Measurements from ENCODE around the gene COA5. TPM values are rescaled to one million over a fixed set of nuclear protein-coding genes. Genes with fewer than 3 reads are reported as not detected.

COA5 gene
- total RNA-seq, 1 experiment from 2014 or later = 18.6 TPM

GRCh38 chr2:98556344-98557033, 51.8 kb downstream of the COA5 start:
- no peak for ATAC-seq
- ChIA-PET POLR2A (no interaction called here), CTCF (no interaction called here), RAD21 (ENCODE audit: low non-redundant PET in 1 of 2, low total read pairs in 2 of 2, uncharacterized antibody in 2 of 2, unreplicated experiment in 2 of 2) (no interaction called here)
- no peak overlapping the region for H3K27ac ChIP-seq (ENCODE audit: low read depth, low read length)
- peaks cover 0 to 6% of the 10 kb centered on the region in 2 experiments; a peak in 1 of 4 replicates for H3K4me1 ChIP-seq (ENCODE audit: control insufficient read depth in 1 of 2, insufficient read depth in 2 of 2, low read length in 2 of 2)
- no peak overlapping the region for H2AFZ ChIP-seq (ENCODE audit: low read depth, low read length, poor library complexity, severe bottlenecking)
- no peaks in the 10 kb centered on the region for H3K9me3 ChIP-seq (ENCODE audit: control insufficient read depth in 1 of 2, insufficient read depth in 1 of 2, low read depth in 1 of 2, low read length in 2 of 2)
- no peaks in the 10 kb centered on the region for H3K79me2 ChIP-seq (ENCODE audit: insufficient read depth, low read length)
- intact Hi-C loops (cut with micrococcal nuclease) = no loop called here
- no peak overlapping the region for H3K9ac ChIP-seq (ENCODE audit: low read length)
- no peaks in the 10 kb centered on the region for H4K20me1 ChIP-seq (ENCODE audit: insufficient read depth)
- TF ChIP-seq, protein P1, sequence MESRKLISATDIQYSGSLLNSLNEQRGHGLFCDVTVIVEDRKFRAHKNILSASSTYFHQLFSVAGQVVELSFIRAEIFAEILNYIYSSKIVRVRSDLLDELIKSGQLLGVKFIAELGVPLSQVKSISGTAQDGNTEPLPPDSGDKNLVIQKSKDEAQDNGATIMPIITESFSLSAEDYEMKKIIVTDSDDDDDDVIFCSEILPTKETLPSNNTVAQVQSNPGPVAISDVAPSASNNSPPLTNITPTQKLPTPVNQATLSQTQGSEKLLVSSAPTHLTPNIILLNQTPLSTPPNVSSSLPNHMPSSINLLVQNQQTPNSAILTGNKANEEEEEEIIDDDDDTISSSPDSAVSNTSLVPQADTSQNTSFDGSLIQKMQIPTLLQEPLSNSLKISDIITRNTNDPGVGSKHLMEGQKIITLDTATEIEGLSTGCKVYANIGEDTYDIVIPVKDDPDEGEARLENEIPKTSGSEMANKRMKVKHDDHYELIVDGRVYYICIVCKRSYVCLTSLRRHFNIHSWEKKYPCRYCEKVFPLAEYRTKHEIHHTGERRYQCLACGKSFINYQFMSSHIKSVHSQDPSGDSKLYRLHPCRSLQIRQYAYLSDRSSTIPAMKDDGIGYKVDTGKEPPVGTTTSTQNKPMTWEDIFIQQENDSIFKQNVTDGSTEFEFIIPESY (IDR thresholded peaks at IDR 0.05; ENCODE audit: extremely low read depth, insufficient replicate concordance, low read length) = no peak
- no peak for TF ChIP-seq RAD21 (IDR thresholded peaks at IDR 0.05; ENCODE audit: low read depth)
- no peak for DNase-seq (ENCODE audit: low read depth, low spot score)
- no peaks in the 10 kb centered on the region for H3K9me2 ChIP-seq (ENCODE audit: insufficient read depth)
- no peaks in the 10 kb centered on the region for H3K27me3 ChIP-seq (ENCODE audit: insufficient read depth, low read length)
- H3K4me2 ChIP-seq (ENCODE audit: low read length) = no peak overlapping the region
- no peak overlapping the region for H3K4me3 ChIP-seq (replicated peaks in 1 of 2; ENCODE audit: low read depth in 1 of 2, low read length in 2 of 2)
- peaks cover 4% of the 10 kb centered on the region in 2 experiments; a peak in 2 of 4 replicates for H3K36me3 ChIP-seq (ENCODE audit: control insufficient read depth in 1 of 2, insufficient read depth in 2 of 2, low read length in 2 of 2)
- no TSS peak for BruUV-seq (replicated peaks)

- H3K4me2 ChIP-seq (ENCODE audit: low read length) = no peak overlapping the region
- intact Hi-C loops (cut with micrococcal nuclease) = no loop called here
- BruUV-seq (replicated peaks) = no TSS peak
- RAD21 ChIA-PET (ENCODE audit: low non-redundant PET in 1 of 2, low total read pairs in 2 of 2, uncharacterized antibody in 2 of 2, unreplicated experiment in 2 of 2) = no interaction called here
- H4K20me1 ChIP-seq (ENCODE audit: insufficient read depth) = no peaks in the 10 kb centered on the region
- TF ChIP-seq CEBPB (IDR thresholded peaks at IDR 0.05; ENCODE audit: low read depth) (no peak), POLR2A (IDR thresholded peaks at IDR 0.05; ENCODE audit: borderline replicate concordance, extremely low read depth, insufficient read depth, insufficient read length) (no peak), POLR2AphosphoS5 (IDR thresholded peaks at IDR 0.05; ENCODE audit: low read depth, low read length) (no peak), YY1 (IDR thresholded peaks at IDR 0.05; ENCODE audit: extremely low read depth, insufficient replicate concordance, low read depth, low read length) (no peak), FOSL1 (IDR thresholded peaks at IDR 0.05; ENCODE audit: low read depth) (no peak), SRF (IDR thresholded peaks at IDR 0.05; ENCODE audit: low read depth) (no peak)
- TF ChIP-seq, protein P2, sequence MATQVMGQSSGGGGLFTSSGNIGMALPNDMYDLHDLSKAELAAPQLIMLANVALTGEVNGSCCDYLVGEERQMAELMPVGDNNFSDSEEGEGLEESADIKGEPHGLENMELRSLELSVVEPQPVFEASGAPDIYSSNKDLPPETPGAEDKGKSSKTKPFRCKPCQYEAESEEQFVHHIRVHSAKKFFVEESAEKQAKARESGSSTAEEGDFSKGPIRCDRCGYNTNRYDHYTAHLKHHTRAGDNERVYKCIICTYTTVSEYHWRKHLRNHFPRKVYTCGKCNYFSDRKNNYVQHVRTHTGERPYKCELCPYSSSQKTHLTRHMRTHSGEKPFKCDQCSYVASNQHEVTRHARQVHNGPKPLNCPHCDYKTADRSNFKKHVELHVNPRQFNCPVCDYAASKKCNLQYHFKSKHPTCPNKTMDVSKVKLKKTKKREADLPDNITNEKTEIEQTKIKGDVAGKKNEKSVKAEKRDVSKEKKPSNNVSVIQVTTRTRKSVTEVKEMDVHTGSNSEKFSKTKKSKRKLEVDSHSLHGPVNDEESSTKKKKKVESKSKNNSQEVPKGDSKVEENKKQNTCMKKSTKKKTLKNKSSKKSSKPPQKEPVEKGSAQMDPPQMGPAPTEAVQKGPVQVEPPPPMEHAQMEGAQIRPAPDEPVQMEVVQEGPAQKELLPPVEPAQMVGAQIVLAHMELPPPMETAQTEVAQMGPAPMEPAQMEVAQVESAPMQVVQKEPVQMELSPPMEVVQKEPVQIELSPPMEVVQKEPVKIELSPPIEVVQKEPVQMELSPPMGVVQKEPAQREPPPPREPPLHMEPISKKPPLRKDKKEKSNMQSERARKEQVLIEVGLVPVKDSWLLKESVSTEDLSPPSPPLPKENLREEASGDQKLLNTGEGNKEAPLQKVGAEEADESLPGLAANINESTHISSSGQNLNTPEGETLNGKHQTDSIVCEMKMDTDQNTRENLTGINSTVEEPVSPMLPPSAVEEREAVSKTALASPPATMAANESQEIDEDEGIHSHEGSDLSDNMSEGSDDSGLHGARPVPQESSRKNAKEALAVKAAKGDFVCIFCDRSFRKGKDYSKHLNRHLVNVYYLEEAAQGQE (IDR thresholded peaks at IDR 0.05; ENCODE audit: low read depth) = no peak
- CTCF ChIA-PET = no interaction called here
- H3K27me3 ChIP-seq (ENCODE audit: insufficient read depth, low read length) = no peaks in the 10 kb centered on the region
- no peaks in the 10 kb centered on the region for H3K79me2 ChIP-seq (ENCODE audit: insufficient read depth, low read length)
- H3K9me2 ChIP-seq (ENCODE audit: insufficient read depth) = no peaks in the 10 kb centered on the region
- POLR2A ChIA-PET = no interaction called here
- H3K4me3 ChIP-seq (replicated peaks in 1 of 2; ENCODE audit: low read depth in 1 of 2, low read length in 2 of 2) = no peak overlapping the region
- no peak overlapping the region for H3K27ac ChIP-seq (ENCODE audit: low read depth, low read length)
- no peaks in the 10 kb centered on the region for H3K9me3 ChIP-seq (ENCODE audit: control insufficient read depth in 1 of 2, insufficient read depth in 1 of 2, low read depth in 1 of 2, low read length in 2 of 2)
- H2AFZ ChIP-seq (ENCODE audit: low read depth, low read length, poor library complexity, severe bottlenecking) = no peak overlapping the region
- no peak for DNase-seq (ENCODE audit: low read depth, low spot score)
- no peak for ATAC-seq
- peaks cover 0 to 6% of the 10 kb centered on the region in 2 experiments; a peak in 1 of 4 replicates for H3K4me1 ChIP-seq (ENCODE audit: control insufficient read depth in 1 of 2, insufficient read depth in 2 of 2, low read length in 2 of 2)
- H3K36me3 ChIP-seq (ENCODE audit: control insufficient read depth in 1 of 2, insufficient read depth in 2 of 2, low read length in 2 of 2) = peaks cover 4% of the 10 kb centered on the region in 2 experiments; a peak in 2 of 4 replicates
- H3K9ac ChIP-seq (ENCODE audit: low read length) = no peak overlapping the region
These were observed 52.6 kb downstream of the COA5 start for GRCh38 chr2:98555696-98556095.

All from HCT116 (cell line).